ENCODE measurements around the gene NKAIN4.
"Not testable (repeated sequence)": the region's sequence is repeated elsewhere in the genome, so short reads cannot be mapped to it uniquely, and the experiment has no call there.

The NKAIN4 gene

GRCh38 chr20:63251350-63251749 lies 2.9 kb downstream of the NKAIN4 start:
- H3K79me2 ChIP-seq (ENCODE audit: control insufficient read depth, low read length); H3K4me1 ChIP-seq (ENCODE audit: control insufficient read depth, low read length); H3K4me2 ChIP-seq (ENCODE audit: low read length); H3K27ac ChIP-seq (ENCODE audit: low read depth, low read length); H3F3A ChIP-seq (ENCODE audit: control insufficient read depth, insufficient read depth); H3K9me3 ChIP-seq (ENCODE audit: control insufficient read depth, insufficient read depth, low read length); H3K4me3 ChIP-seq (ENCODE audit: low read length); H3K36me3 ChIP-seq (ENCODE audit: control insufficient read depth, low read length); H4K20me1 ChIP-seq (ENCODE audit: control insufficient read depth, insufficient read depth, low read depth, low read length); H3K9me2 ChIP-seq (replicated peaks; ENCODE audit: control insufficient read depth, low read length): not testable (repeated sequence)
- peaks cover 17% of the 10 kb centered on the region for H3K27me3 ChIP-seq (ENCODE audit: control insufficient read depth, low read length)
- peak; percentile 22 for TF ChIP-seq CTCF (IDR thresholded peaks at IDR 0.05; ENCODE audit: low read depth, low read length, poor library complexity, severe bottlenecking)

- Histone ChIP-seq H3F3A (ENCODE audit: control insufficient read depth, insufficient read depth) (no peaks in the 10 kb centered on the region), H3K9me2 (replicated peaks; ENCODE audit: control insufficient read depth, low read length) (no peaks in the 10 kb centered on the region), H3K79me2 (ENCODE audit: control insufficient read depth, low read length) (no peaks in the 10 kb centered on the region), H3K27ac (ENCODE audit: low read depth, low read length) (no peak overlapping the region), H3K4me2 (ENCODE audit: low read length) (no peak overlapping the region), H4K20me1 (ENCODE audit: control insufficient read depth, insufficient read depth, low read depth, low read length) (no peaks in the 10 kb centered on the region), H3K4me3 (ENCODE audit: low read length) (no peak overlapping the region), H3K36me3 (ENCODE audit: control insufficient read depth, low read length) (no peaks in the 10 kb centered on the region), H3K4me1 (ENCODE audit: control insufficient read depth, low read length) (no peaks in the 10 kb centered on the region), H3K9me3 (ENCODE audit: control insufficient read depth, insufficient read depth, low read length) (no peaks in the 10 kb centered on the region), H3K27me3 (ENCODE audit: control insufficient read depth, low read length) (peaks cover 10% of the 10 kb centered on the region)
- TF ChIP-seq CTCF (IDR thresholded peaks at IDR 0.05; ENCODE audit: low read depth, low read length, poor library complexity, severe bottlenecking) (no peak), EZH2phosphoT487 (IDR thresholded peaks at IDR 0.05; ENCODE audit: borderline replicate concordance, low read length) (no peak)
Measured at GRCh38 chr20:63249891-63250290, 4.4 kb downstream of the NKAIN4 start.

GRCh38 chr20:63248835-63249591 lies 5.2 kb downstream of the NKAIN4 start:
- H3K9me3 ChIP-seq (ENCODE audit: control insufficient read depth, insufficient read depth, low read length), result no peaks in the 10 kb centered on the region
- H3K4me2 ChIP-seq (ENCODE audit: low read length), result no peak overlapping the region
- peaks cover 9% of the 10 kb centered on the region for H3K27me3 ChIP-seq (ENCODE audit: control insufficient read depth, low read length)
- no peak overlapping the region for H3K27ac ChIP-seq (ENCODE audit: low read depth, low read length)
- no peaks in the 10 kb centered on the region for H4K20me1 ChIP-seq (ENCODE audit: control insufficient read depth, insufficient read depth, low read depth, low read length)
- H3K36me3 ChIP-seq (ENCODE audit: control insufficient read depth, low read length), result no peaks in the 10 kb centered on the region
- no peaks in the 10 kb centered on the region for H3K4me1 ChIP-seq (ENCODE audit: control insufficient read depth, low read length)
- H3F3A ChIP-seq (ENCODE audit: control insufficient read depth, insufficient read depth), result no peaks in the 10 kb centered on the region
- H3K79me2 ChIP-seq (ENCODE audit: control insufficient read depth, low read length), result no peaks in the 10 kb centered on the region
- no peaks in the 10 kb centered on the region for H3K9me2 ChIP-seq (replicated peaks; ENCODE audit: control insufficient read depth, low read length)
- H3K4me3 ChIP-seq (ENCODE audit: low read length), result no peak overlapping the region
- TF ChIP-seq EZH2phosphoT487 (IDR thresholded peaks at IDR 0.05; ENCODE audit: borderline replicate concordance, low read length) (no peak), CTCF (IDR thresholded peaks at IDR 0.05; ENCODE audit: low read depth, low read length, poor library complexity, severe bottlenecking) (no peak)

All from DOHH2 (cell line).